Activated CD4-positive, alpha-beta memory T cell treated with anti-CD3 and anti-CD28 coated beads, Interleukin-2, amount 10 ng/mL, durations not matched to agents 7 days and 5 days (primary cell): ENCODE data around the gene UGT1A1. TPM values are rescaled to one million over a fixed set of nuclear protein-coding genes. Genes with fewer than 3 reads are reported as not detected.

Experiments used
- CTCF ChIA-PET: fragments of 350-600 bp; sonication (Branson Sonifier 250); formaldehyde crosslinking; loops from one replicate; lab custom pipeline; 2021; ENCODE audit warnings: antibody characterized with exemption, inconsistent platforms; lab: Charles Lee
- POLR2A ChIA-PET: fragments of 350-600 bp; sonication (Branson Sonifier 250); formaldehyde crosslinking; loops from one replicate; lab custom pipeline; 2021; ENCODE audit warnings: antibody characterized with exemption; lab: Charles Lee
- DNase-seq: peaks from one replicate; pipeline ENCODE4 v3.0.0-alpha.2; 2020
- H3K27ac Mint-ChIP-seq: one replicate; pipeline ENCODE4 v1.8.0; 2021; ENCODE audit warnings: mild to moderate bottlenecking, mixed read lengths
- H3K27me3 Mint-ChIP-seq: one replicate; pipeline ENCODE4 v1.8.0; 2021; ENCODE audit warnings: mixed read lengths
- H3K36me3 Mint-ChIP-seq: one replicate; pipeline ENCODE4 v1.8.0; 2021; ENCODE audit warnings: low read depth, mixed read lengths
- H3K4me1 Mint-ChIP-seq: one replicate; pipeline ENCODE4 v1.8.0; 2021; ENCODE audit warnings: mixed read lengths
- H3K4me3 Mint-ChIP-seq: one replicate; pipeline ENCODE4 v1.8.0; 2021; ENCODE audit warnings: mild to moderate bottlenecking, mixed read lengths
- H3K9me3 Mint-ChIP-seq: one replicate; pipeline ENCODE4 v1.8.0; 2021; ENCODE audit warnings: mixed read lengths
- total RNA-seq, 2 experiments: library from RNA; stranded (reverse); gene quantifications; one replicate each; pipeline ENCODE4 v1.2.3, GENCODE V29; 2021

The UGT1A1 gene
- total RNA-seq, 2 experiments from 2014 or later, result not detected

DNA sequence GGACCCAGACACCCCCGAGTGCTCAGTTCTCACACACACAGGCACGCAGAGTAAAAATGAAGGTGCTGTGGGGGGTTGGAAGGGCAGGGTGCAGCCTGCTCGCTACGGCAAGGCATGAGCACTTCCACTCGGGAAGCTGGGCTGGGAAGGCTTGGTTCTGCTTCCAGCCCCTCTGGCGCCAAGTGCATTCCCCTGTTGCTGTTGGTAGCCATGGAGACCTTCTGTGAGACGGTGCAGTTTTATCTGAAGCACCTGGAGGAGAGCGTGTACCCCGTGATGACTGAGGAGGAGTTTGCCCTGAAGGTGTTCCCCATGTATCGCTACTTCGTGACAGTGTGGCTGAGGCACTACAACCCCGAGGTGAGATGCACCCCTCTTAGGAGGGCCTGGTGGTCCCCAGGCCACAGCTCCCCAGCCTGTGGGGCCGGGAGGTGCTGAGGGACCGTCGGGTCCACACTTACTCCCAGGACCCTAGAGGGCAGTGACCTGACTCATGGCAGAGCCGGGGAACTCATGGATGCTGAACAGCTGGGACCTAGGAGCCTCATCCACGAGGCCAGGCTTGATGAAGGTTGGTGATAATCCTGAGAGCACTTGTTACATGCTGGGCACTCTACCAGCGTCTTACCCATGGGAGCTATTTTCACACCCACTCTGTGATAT, 33.5 kb downstream of the UGT1A1 start:
- Mint-ChIP-seq H3K4me1 (no peaks in the 10 kb centered on the region), H3K4me3 (no peak overlapping the region), H3K36me3 (no peaks in the 10 kb centered on the region), H3K27ac (no peak overlapping the region), H3K9me3 (no peaks in the 10 kb centered on the region), H3K27me3 (no peaks in the 10 kb centered on the region)
- peak; percentile 14 for DNase-seq
- POLR2A ChIA-PET, result no interaction called here
- CTCF ChIA-PET, result no interaction called here

DNA sequence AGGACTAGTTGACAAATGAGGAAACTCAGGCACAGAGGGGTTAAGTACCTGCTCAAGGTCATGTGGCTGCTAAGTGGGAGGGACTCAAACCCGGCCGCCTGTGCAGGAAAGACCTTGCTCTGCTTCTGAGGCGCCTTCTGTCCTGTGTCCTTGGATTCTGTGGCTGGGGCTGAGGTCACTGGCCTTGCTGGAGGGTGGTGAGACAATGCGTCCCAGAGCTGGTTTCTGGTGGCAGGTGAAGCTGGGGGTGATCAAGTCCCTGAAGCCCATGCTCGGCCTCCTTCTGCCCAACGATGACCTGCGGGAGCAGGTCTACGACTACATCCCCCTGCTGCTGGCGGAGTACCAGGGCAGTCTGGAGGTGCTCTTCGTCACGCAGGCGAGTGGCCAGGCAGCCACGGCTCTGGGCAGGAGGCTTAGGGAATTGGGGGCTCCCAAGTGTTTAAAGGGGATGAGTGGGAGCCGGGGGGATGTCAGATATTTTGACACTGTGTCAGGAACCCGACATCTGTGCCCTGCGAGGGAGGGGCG, 34.1 kb downstream of the UGT1A1 start:
- no peaks in the 10 kb centered on the region for H3K4me1 Mint-ChIP-seq
- ChIA-PET POLR2A (no interaction called here), CTCF (no interaction called here)
- H3K4me3 Mint-ChIP-seq, result no peak overlapping the region
- no peaks in the 10 kb centered on the region for H3K36me3 Mint-ChIP-seq
- DNase-seq, result no peak
- H3K9me3 Mint-ChIP-seq, result no peaks in the 10 kb centered on the region
- no peaks in the 10 kb centered on the region for H3K27me3 Mint-ChIP-seq
- no peak overlapping the region for H3K27ac Mint-ChIP-seq

DNA sequence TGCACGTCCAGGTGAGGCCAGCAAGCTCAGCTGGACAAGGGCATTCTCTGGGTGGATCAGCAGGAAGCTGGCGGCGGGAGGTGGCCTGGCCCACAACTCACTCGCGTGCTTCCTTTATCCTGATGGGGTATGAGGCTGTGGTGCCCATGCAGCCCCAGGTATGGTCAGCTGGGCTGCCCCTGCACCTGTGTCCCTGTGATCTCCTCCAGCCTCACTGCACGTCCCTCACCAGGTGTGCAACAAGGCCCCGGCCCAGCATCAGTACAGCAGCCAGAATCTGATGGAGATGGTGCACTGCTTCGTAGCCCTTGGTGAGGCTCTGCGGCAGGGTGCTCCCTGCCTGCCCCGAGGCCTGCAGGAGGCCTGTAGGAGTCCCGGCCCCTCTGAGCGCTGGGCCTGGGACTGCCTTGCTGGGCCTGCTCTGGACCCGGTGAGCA, 35.7 kb downstream of the UGT1A1 start:
- Mint-ChIP-seq H3K4me3 (no peak overlapping the region), H3K4me1 (no peaks in the 10 kb centered on the region), H3K27ac (no peak overlapping the region), H3K36me3 (no peaks in the 10 kb centered on the region), H3K27me3 (no peaks in the 10 kb centered on the region), H3K9me3 (no peaks in the 10 kb centered on the region)
- ChIA-PET POLR2A (no interaction called here), CTCF (no interaction called here)
- peak; percentile 8 for DNase-seq

DNA sequence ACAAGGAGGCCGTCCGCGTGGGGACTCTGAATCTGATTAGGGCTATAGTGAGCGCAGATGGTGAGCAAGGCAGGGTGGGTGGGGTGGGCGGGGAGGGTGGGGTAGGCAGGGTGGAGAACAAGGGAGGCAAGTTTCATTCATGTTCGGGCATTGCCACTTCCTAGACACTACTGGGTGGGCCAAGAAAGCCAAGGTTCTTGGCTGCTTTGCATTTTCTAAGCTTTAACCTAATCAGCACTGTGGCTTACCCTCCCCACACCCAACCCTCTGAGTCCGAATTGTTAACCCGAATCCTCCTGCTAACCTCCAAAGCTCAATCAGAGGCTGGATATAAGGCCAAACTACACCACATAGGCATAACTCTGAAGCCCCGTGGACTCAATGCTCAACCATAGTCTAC, 36.2 kb downstream of the UGT1A1 start:
- Mint-ChIP-seq H3K27me3 (no peaks in the 10 kb centered on the region), H3K4me1 (peaks cover 2% of the 10 kb centered on the region), H3K27ac (no peak overlapping the region), H3K4me3 (no peak overlapping the region), H3K36me3 (no peaks in the 10 kb centered on the region), H3K9me3 (no peaks in the 10 kb centered on the region)
- DNase-seq, result no peak
- ChIA-PET POLR2A (no interaction called here), CTCF (no interaction called here)

DNA sequence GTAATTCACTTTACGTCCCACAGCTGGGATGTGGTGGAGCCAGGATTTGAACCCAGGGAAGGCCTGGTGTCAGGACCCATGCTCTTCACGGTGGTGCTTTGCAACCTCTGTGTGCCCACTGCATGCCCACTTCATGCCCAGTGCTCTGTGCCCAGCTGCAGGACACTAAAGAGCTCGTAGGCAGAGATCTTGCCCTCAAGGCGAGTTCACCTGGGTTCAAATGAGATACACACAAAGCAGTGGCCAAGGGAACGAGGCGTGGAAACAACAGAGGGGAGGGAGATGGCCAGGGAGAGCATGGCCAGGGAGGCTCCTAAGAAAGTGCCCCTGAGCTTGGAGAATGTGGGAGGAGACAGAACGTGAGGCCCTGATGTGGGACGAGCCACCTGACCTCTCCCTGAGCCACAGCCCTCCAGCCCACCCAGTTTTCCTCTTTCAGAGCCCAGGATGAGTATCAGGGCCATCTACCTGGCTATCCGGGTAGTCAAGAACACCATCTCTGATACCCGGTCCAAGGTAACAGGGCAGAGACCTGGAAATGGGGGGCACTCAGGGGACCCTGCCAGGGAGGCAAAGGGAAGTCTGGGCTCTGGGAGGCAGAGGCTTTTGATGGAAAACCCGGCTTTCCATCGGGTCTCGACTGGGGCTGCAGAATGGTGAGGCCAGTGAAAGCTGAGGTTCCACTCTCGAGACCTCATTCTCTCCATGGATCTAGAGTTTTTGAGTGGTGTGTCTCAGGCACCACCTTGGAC, 38.4 kb downstream of the UGT1A1 start:
- POLR2A ChIA-PET, result no interaction called here
- Mint-ChIP-seq H3K4me3 (no peak overlapping the region), H3K4me1 (peaks cover 4% of the 10 kb centered on the region), H3K27ac (no peak overlapping the region), H3K9me3 (no peaks in the 10 kb centered on the region), H3K36me3 (no peaks in the 10 kb centered on the region), H3K27me3 (no peaks in the 10 kb centered on the region)
- CTCF ChIA-PET, result no interaction called here
- peak; percentile 7 for DNase-seq

DNA sequence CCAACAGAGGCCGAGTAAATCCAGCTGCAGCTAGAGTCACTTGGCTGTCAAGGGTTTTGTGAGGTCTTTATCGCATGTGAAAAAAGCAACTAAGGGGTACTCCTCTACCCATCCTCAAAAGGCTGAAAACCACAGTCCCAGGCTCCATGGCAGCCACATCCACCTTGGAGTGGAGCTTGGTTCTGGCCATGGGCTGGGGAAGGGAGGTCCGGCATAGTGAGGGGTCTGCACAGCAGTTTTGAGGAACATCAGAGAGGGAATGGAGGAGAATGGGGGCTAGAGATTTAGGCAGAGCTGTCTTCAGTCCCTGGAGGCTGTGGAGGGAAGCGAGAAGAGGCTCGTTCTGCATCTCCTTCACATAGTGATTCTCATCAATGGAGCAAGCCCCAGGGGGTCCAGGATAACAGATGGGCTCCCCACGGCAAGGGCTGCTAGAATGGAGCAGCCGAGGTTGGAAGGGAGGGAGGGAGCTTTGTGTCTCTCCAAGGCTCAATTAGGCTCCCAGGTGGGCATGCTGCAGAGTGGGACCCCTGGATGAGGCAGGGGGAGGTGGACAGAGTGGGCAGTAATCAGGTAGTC, 39.1 kb downstream of the UGT1A1 start:
- H3K36me3 Mint-ChIP-seq, result no peaks in the 10 kb centered on the region
- H3K27me3 Mint-ChIP-seq, result no peaks in the 10 kb centered on the region
- DNase-seq, result peak; percentile 7
- H3K4me3 Mint-ChIP-seq, result no peak overlapping the region
- H3K9me3 Mint-ChIP-seq, result no peaks in the 10 kb centered on the region
- H3K27ac Mint-ChIP-seq, result no peak overlapping the region
- H3K4me1 Mint-ChIP-seq, result peaks cover 4% of the 10 kb centered on the region
- ChIA-PET CTCF (no interaction called here), POLR2A (no interaction called here)

DNA sequence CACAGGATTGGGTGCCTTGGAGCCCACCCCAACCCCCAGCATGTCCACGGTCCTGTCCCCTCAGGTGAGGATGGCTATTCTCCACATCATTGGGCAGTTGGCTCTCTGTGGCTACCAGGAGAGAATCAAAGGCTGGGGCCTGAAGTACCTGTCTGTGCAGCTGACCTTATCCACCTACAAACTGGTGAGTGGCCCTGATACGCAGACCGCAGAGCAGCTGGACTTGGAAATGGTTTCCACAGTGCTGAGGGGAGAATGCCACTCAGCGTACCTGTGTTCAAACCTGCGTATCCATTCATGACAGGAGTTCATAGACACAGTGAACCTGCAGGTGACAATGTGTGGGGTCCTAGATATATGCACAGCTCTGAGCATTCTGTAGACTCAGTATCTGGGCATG, 39.6 kb downstream of the UGT1A1 start:
- no peaks in the 10 kb centered on the region for H3K9me3 Mint-ChIP-seq
- no peak overlapping the region for H3K4me3 Mint-ChIP-seq
- DNase-seq, result peak; percentile 9
- no peaks in the 10 kb centered on the region for H3K27me3 Mint-ChIP-seq
- POLR2A ChIA-PET, result no interaction called here
- peaks cover 4% of the 10 kb centered on the region for H3K4me1 Mint-ChIP-seq
- H3K27ac Mint-ChIP-seq, result no peak overlapping the region
- H3K36me3 Mint-ChIP-seq, result no peaks in the 10 kb centered on the region
- CTCF ChIA-PET, result no interaction called here

DNA sequence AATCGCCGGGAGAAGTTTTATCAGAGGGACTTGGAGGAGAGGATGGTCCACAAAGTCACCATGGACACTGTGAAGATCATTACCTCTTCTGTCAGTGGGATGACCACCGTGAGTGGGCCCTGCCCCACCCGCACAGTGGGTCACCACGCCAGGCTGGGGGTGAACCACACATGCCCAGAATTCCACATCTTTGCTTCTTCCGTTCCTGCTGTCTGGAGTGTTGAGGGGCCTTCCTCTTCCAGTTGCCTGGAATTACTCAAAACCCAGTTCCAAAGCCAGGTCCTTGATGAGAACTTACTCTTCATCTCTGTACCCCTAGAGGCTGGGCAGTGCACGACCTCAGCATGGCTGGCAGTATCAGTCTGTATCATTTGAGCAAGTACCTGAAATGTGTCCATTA, 40.1 kb downstream of the UGT1A1 start:
- H3K27me3 Mint-ChIP-seq, result peaks cover 4% of the 10 kb centered on the region
- ChIA-PET CTCF (no interaction called here), POLR2A (no interaction called here)
- H3K27ac Mint-ChIP-seq, result no peak overlapping the region
- H3K4me3 Mint-ChIP-seq, result no peak overlapping the region
- peak; percentile 7 for DNase-seq
- no peaks in the 10 kb centered on the region for H3K9me3 Mint-ChIP-seq
- no peaks in the 10 kb centered on the region for H3K36me3 Mint-ChIP-seq
- H3K4me1 Mint-ChIP-seq, result peaks cover 4% of the 10 kb centered on the region

DNA sequence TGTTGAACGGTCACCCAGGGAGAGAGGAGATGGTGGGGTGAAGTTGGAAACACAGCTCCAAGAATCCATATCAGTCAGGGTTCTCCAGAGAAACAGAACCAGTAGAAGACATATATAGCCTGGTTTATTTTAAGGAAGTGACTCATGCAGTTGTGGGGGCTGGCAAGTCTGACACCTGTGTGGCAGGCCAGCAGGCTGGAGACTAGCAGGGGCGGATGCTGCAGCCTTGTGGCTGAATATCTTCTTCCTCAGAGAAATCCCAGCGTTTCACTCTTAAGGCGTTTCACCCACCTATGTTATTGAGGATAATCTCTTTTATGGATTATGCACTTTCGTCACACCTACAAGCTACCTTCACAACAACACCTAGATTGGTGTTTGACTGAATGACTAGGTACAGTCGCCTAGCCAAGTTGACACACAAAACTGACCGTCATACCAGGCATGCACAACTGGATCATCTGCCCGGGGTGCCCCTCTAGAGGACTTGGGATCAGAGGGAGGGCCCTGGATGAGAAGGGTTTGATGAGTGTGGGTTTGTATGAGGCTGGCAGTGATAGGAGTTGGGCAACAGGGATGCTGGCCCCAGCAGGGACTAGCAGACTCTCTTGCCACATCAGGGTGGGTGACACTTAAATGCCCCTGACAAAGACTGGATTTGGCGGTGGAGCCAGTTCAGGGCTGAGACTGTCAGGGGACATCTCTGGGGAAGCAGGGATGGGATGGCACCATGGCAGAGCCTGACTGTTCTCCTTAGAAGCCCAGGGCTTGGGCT, 41.5 kb downstream of the UGT1A1 start:
- Mint-ChIP-seq H3K4me3 (no peak overlapping the region), H3K4me1 (peaks cover 4% of the 10 kb centered on the region), H3K36me3 (no peaks in the 10 kb centered on the region), H3K27me3 (peaks cover 7% of the 10 kb centered on the region), H3K27ac (no peak overlapping the region), H3K9me3 (no peaks in the 10 kb centered on the region)
- peak; percentile 17 for DNase-seq
- POLR2A ChIA-PET, result no interaction called here
- CTCF ChIA-PET, result no interaction called here

DNA sequence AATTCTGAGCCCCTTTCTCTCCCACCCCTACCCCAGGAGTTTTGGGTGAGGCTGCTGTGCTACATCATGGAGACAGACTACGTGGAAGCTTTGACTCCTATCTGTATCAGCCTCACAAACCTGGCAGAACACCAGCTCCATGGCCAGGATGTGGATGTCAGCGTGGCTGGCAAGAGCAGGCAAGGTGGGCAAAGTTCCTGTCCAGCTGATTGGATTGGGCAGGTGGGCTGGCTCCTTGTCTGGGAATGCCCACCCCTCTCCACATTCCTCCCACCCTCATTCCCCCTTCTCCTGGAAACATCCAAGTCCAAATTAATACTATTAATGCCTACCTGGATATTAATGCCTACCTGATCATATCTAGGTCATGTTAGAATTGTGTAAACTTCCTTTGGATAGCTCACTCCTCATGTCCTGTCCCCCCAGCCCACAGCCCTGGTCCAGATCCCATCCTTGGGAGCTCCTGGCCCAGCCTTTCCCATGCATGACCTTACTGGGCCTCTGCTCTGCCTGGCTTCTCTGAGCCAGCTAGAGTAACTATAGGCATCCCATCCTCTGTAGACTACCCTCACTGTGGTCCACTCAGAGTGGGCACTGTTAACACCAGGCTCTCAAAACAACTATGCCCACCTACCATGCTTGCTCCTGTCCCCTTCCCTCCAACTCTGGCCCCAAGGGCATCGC, 42.2 kb downstream of the UGT1A1 start:
- Mint-ChIP-seq H3K27me3 (peaks cover 7% of the 10 kb centered on the region), H3K27ac (no peak overlapping the region), H3K36me3 (no peaks in the 10 kb centered on the region), H3K4me3 (no peak overlapping the region), H3K4me1 (peaks cover 4% of the 10 kb centered on the region), H3K9me3 (no peaks in the 10 kb centered on the region)
- ChIA-PET CTCF (no interaction called here), POLR2A (no interaction called here)
- no peak for DNase-seq

DNA sequence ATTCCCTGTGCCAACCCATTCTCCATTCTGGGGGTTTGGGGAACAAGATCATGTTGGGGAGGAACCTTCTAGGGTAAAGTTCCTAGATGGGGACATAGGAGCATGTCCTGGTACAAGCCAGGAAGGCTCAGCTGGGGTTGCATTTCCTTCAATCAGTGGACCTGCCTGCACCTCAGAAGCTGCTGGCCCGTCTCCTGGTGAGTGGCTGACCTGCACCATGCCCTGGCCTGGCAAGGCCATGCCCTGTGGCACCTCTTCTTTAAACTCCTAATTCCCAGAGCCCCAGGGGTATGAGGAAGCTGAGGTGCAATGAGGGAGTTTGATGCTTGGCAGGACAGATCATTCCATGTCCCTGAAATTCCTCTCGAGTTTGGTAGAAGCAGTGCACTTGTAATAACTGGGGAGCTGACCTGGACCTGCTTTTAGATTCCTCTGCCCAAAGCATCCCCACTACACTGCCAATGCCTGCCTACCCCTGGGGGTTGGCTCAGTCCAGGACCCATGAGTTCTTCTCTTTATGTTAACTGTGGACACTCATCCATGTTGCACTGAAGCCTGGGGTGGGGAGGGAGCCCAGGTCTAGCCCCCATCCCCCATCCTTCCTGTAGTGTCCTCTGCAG, 43.3 kb downstream of the UGT1A1 start:
- Mint-ChIP-seq H3K4me1 (peaks cover 4% of the 10 kb centered on the region), H3K9me3 (no peaks in the 10 kb centered on the region), H3K4me3 (no peak overlapping the region), H3K27me3 (peaks cover 7% of the 10 kb centered on the region), H3K27ac (no peak overlapping the region), H3K36me3 (no peaks in the 10 kb centered on the region)
- DNase-seq, result no peak
- ChIA-PET POLR2A (no interaction called here), CTCF (no interaction called here)

DNA sequence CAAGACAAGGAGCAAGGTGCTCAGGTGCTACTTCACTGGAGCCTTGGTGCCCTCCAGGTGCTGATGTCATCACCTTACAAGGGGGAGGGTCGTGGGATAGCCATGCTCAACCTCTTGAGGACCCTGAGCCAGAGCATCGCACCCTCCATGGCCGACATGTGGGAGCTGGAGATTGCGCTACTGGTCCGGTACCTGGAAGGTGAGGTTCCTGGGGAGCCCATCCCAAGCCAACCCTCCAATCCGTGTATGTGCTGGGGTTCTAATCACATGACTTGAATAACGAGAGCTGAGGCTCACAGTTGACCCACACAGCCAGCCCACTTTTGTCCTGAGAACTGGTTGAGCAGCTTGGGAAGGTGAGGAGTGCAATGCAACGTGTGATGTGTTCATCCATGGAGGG, 43.9 kb downstream of the UGT1A1 start:
- Mint-ChIP-seq H3K36me3 (no peaks in the 10 kb centered on the region), H3K27ac (no peak overlapping the region), H3K9me3 (no peaks in the 10 kb centered on the region), H3K4me1 (peaks cover 4% of the 10 kb centered on the region), H3K27me3 (peaks cover 7% of the 10 kb centered on the region), H3K4me3 (no peak overlapping the region)
- CTCF ChIA-PET, result no interaction called here
- peak; percentile 11 for DNase-seq
- POLR2A ChIA-PET, result no interaction called here
